HG03521 (cell line): Measurements from ENCODE around the gene GET3.

Experiments used
- ATAC-seq: cut with Tn5 transposase; IDR thresholded peaks from one replicate; pipeline ENCODE4 v1.9.1; 2021; ENCODE audit warnings: mild to moderate bottlenecking, moderate library complexity; ENCODE audit not compliant: unreplicated experiment

Gene GET3

GRCh38 chr19:12750851-12751250 is 13.6 kb downstream of the GET3 start:
- ATAC-seq, result no peak

DNA sequence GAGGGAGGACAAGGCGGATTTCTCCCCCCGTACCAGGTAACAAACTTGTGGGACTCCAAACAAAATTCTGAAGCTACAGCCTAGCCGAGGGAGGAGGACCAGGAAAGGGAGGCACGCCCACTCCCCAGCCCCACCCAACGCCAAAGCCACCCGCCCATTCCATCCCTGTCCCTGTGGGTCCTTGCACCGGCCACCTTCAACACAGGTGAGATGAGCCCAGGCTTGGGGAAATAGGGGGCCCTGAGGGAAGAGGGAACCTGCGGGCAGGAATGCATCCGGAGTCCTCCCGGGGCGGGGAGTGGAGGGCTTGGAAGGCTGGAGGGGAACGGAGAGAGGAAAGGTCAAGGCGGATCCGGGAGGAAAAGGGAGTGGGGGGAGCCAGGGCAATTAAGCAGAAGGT is 14.3 kb downstream of the GET3 start, which contains the start of gene BEST2:
BEST2 (plus strand) TSS at position 157 of the 400 bp plus-strand sequence. CDS start 802 bp downstream, outside the sequence.
- ATAC-seq, result no peak

GRCh38 chr19:12752056-12752781 is 14.9 kb downstream of the GET3 start:
- no peak for ATAC-seq

- no peak for ATAC-seq
Observed at GRCh38 chr19:12754465-12755196, 17.3 kb downstream of the GET3 start.

DNA sequence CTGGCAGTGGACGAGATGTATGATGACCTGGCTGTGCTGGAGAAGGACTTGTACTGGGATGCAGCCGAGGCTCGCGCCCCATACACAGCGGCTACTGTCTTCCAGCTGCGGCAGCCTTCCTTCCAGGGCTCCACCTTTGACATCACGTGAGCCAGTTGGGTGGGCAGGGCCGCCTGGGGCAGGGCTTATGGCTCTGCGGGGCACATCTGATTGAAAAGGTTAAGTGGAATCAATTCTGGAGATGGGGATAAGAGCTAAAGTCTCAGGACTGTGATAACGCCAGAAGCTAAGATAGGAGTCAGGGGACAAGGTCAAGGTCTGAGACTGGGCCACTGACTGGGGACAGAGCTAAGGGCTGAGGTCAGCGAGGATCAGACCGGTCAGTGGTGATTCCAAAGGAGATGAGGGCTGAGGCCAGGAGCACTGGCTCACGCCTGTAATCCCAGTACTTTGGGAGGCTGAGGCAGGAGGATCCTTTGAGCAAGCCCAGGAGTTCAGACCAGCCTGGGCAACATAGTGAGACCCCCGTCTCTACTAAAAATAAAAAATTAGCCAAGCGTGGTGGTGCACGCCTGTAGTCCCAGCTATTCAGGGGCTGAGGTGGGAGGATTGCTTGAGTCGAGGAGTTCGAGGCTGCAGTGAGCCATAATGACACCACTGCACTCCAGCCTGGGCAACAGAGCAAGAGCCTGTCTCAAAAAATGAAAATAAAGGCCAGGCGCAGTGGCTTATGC is 19.0 kb downstream of the GET3 start:
- no peak for ATAC-seq

GRCh38 chr19:12757544-12758274 is 20.4 kb downstream of the GET3 start:
- no peak for ATAC-seq

DNA sequence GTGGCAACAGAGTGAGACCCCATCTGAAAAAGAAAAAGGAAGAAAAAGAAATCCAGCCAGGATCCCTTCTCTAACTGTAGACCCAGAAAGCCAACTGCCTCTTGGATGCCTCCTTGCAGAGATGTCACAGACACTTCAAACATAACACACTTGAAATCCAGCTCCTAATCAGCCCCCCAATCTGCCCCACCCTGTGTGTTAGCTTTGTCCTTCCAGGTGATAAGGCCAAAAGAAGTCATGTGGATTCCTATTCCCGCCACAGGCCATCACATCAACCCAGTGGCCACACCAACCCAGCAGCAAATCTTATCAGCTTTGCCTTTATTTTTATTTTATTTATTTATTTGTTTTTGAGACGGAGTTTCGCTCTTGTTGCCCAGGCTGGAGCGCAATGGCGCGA is 22.4 kb downstream of the GET3 start:
- ATAC-seq, result no peak

- no peak for ATAC-seq
Observed at GRCh38 chr19:12763100-12763499, 25.8 kb downstream of the GET3 start.

DNA sequence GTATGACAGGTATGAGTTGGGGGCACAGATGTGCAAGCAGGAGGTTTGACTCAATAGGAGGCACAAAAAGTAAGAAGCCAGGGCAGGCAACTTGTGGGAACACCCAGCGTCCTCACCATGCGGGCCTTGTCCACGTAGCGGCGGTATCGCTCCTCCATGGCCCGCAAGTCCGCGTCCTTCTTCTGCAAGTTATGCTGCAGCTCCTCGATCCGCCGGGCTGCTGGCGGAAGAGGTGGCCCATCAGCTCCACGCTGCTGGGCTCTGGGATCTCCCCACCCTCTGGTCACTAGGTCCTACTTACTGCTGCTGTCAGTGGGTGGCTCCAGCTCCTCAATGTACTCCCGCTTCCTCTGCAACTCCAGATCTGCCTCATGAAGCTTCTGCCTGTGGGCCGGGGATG is 27.4 kb downstream of the GET3 start:
- no peak for ATAC-seq

GRCh38 chr19:12766051-12766521 is 28.8 kb downstream of the GET3 start:
- ATAC-seq, result no peak

GRCh38 chr19:12767150-12767549 is 29.9 kb downstream of the GET3 start:
- no peak for ATAC-seq

DNA sequence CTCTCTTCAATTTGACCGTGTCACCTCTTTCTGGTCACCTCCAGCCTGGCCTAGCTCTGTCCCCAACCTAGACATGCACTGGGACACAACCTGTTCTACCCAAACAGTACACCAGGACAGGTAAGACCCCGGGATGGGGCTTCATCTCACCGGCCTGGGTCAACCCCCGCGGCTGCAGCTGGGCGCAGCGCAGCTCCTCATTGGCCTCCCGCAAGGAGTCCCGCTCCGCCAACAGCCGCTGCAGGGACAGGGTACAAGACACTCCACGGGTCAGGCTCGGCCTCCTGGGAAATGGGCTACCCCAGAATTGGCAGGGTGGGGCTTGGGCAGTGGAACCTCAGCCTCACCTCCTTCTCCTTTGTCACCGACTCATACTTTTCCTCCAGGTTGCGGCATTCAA is 30.4 kb downstream of the GET3 start:
- no peak for ATAC-seq

DNA sequence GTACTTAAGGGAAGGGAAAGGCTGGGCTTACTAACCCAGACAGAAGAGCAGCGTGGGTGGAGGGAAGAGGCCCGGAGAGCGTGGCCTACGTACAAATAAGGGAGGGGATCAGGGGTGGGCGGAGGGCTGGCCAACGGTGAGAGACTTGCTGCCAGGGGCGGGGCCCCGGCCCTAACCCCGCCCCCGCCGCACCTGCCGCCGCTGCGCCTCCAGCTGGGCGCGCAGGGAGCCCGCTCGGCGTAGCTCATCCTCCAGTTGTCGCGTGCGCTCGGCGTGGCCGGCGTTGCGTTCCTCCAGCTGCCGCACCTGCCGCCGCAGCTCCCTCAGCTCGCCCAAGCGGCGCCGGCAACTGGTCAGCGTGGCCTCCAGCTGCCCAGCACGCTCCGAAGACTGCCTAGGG is 32.4 kb downstream of the GET3 start:
- no peak for ATAC-seq

GRCh38 chr19:12770922-12771321 is 33.6 kb downstream of the GET3 start:
- ATAC-seq, result no peak

GRCh38 chr19:12772323-12772722 is 35.0 kb downstream of the GET3 start:
- no peak for ATAC-seq

DNA sequence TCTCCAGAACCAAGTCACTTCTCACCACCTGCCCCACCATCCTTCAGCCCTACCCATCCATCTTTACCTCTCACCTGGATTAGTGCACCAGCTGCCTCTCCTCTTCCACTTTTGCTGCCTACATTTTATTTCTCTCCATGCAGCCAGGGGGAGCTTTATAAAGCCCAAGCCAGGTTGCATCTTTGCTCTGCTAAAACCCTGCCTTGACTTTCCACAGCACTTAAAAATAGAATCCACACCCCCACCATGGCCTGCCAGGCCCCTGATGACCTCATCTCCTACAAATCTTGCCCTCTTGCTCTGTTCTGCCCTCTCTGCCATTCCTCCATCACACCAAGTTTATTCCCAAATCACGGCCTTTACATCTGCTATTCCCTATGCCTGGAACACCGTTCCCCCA is 36.3 kb downstream of the GET3 start:
- ATAC-seq, result no peak

DNA sequence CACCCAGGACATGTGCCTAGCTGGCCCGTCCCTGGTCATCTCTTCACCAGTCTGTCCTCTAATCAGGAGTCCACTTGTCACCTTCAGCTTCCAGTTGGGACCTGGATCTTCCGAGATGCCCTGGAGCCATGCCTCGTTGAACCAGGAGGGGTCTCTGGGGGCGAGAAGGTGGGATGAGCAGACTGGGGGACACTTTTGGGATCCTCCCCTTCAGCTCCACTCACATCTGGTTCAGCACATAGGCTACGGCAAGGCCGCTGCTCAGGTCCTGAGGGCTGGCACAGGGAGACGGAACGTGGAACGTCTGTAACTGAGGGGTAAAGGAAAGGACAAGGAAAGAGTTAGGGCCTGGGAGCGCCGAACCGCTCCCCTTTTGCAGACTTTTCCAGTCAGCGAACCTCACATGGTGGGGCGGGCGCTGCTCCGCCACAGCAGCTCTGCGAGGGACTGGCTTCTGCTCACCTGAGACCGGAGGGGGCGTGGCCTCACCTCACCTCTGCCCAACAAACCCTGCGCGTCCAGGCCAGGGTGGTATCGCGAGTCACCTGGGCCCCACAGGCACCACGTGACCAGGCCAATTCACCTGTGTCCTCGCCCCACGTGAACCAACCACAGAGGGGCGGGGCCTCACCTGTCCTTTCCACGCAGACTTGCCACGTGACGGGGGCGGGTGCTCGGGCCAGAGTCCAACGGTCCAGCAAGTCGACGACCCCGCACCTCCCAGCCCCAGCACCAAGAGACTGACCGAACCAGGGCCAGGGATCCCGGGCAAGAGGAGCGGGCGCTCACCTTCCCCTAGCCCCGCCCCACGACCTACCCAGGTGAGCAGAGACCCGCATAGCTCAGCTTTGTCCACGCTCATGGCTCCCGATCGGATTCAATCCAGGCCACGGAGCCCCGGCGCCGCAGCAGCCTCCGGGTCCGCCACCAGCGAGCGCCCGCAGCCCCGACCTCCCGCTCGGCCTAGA is 37.6 kb downstream of the GET3 start, which contains the start of gene HOOK2:
HOOK2 (minus strand) TSS at position 965 of the 968 bp plus-strand sequence; CDS start at position 862, 103 bp downstream.
- ATAC-seq, result no peak

- ATAC-seq, result no peak
Observed at GRCh38 chr19:12777217-12778016, 40.1 kb downstream of the GET3 start.
